NCI-H2107 (cell line): ENCODE data around the gene RAB39B.
"Not testable (repeated sequence)": the region's sequence is repeated elsewhere in the genome, so short reads cannot be mapped to it uniquely, and the experiment has no call there.

Source experiments
- DNase-seq: peaks from one replicate; lab custom pipeline; 2025; lab: John Stamatoyannopoulos, UW

RAB39B gene, protein sequence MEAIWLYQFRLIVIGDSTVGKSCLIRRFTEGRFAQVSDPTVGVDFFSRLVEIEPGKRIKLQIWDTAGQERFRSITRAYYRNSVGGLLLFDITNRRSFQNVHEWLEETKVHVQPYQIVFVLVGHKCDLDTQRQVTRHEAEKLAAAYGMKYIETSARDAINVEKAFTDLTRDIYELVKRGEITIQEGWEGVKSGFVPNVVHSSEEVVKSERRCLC

DNA sequence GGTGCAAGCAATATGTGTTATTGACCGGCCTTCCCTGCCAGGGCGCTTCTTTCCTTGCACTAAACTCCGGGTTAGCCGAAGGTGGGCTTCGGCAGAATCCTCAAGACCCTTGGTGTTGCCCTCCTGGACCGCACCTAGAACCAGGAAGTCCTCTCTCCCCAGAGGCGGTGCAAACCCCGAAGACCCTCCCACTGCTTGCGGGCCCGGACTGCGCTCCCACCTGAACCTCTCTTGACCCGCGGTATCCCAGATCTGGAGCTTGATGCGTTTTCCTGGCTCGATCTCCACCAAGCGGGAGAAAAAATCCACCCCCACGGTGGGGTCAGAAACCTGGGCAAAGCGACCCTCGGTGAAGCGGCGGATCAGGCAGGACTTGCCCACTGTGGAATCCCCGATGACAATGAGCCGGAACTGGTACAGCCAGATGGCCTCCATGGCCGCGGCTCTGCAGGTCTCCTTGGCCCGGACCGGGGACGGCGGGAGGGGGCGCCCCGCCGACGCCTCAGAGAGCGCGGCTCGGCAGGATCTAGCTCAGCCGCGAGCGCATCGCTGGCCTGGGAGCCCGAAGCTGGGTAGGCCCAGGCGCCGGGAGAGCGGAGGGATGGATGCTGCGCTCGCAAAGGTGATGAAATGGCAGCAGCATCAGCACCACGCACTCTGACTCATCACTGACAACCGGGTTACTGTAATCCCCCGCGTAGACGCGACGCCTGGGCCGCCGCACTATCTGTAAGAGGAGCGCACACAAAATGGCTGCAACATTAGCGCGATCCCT lies at the start of gene RAB39B:
RAB39B (minus strand) TSS at position 638 of the 775 bp plus-strand sequence; CDS start at position 435, 203 bp downstream.
- DNase-seq, result peak; percentile 44

DNA sequence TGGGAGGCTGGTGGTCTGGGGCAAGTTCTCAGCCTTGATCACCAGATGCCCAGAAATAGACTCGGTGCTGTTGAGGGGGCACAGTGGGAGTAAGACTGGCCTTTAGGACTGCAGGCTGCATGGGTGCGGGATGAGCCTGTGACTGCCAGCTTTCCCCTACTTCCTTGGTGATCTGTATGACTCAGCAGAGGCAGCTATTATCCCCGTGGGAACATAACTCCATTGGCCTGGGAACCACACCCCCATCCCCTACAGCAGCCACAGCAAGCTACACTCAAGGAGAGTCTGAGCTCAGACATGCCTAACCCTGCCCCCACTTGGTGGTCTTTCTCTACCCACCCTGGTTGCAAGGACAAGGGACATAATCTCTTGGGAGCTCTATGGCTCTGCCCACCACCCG lies 49.5 kb upstream of the RAB39B start:
- DNase-seq, result no peak

DNA sequence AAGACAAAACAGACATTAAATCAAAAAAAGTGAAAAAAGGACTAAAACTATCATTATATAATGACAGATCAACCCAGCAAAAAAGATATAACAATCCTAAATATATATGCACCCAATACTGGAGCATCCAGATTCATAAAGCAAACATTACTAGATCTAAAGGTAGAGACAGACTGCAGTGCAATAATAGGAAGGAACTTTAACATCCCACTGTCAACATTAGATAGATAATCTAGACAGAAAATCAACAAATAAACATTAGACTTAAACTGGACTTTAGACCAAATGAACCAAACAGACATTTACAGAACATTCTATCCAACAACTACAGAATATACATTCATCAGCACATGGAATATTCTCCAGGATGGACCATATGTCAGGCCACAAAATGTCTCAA lies 29.5 kb upstream of the RAB39B start:
- DNase-seq, result no peak

DNA sequence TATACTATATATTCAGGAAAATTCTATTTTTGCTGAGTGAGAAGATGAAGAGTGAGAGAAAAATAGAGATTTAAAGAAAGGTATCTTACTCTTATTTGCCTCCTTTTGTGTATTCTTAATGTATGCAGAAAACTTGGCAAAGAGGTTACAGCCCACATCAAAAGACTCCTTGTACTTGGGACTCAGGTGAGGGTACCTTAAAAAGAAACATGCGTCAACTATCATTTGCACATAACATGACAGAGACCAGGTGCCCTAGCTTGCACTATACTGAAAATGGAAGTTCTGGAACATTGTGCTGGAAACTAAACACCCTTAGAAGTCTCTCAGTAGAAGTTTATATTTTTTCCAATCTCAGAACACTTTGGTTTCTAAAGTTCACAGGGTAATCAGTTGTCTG lies 15.6 kb upstream of the RAB39B start:
- no peak for DNase-seq

DNA sequence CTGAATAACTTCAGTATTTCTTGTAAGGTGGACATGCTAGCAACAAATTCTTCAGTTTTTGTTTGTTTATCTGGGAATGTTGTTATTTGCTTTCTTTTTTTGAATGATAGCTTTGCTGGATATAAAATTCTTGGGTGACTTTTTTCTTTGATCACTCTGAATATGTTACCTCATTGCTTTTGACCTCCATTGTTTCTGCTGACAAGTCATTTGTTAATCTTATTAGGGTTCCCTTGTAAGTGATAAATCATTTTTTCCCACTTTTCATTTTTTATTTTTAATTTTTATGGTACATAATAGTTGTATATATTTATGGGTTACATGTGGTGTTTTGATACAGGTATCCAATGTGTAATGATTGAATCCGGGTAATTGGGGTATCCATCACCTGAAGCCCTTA lies 6.7 kb upstream of the RAB39B start:
- no peak for DNase-seq

DNA sequence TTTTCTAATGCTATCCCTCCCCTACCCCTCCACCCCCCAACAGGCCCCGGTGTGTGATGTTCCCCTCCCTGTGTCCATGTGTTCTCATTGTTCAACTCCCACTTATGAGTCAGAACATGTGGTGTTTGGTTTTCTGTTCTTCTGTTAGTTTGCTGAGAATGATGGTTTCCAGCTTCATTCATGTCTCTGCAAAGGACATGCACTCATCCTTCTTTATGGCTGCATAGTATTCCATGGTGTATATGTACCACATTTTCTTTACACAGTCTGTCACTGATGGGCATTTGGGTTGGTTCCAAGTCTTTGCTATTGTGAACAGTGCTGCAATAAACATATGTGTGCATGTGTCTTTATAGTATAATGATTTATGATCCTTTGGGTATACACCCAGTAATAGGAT lies 3.7 kb upstream of the RAB39B start:
- DNase-seq, result not testable (repeated sequence)

DNA sequence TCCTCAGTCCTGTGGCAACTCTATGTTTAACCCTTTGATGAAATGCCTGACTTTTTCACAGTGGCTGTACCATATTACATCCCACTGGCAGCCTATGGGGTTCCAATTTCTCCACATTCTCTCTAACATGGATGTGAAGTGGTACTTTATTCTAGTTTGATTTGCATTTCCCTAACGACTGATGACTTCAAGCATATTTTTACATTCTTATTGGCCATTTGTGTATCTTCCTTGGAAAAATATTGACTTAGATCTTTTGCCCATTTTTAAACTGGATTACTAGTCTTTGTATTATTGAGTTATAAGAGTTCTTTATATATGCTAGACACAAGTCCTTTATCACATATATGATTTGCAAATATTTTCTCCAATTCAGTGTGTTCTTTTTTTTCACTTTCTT lies 2.1 kb upstream of the RAB39B start:
- DNase-seq, result no peak

DNA sequence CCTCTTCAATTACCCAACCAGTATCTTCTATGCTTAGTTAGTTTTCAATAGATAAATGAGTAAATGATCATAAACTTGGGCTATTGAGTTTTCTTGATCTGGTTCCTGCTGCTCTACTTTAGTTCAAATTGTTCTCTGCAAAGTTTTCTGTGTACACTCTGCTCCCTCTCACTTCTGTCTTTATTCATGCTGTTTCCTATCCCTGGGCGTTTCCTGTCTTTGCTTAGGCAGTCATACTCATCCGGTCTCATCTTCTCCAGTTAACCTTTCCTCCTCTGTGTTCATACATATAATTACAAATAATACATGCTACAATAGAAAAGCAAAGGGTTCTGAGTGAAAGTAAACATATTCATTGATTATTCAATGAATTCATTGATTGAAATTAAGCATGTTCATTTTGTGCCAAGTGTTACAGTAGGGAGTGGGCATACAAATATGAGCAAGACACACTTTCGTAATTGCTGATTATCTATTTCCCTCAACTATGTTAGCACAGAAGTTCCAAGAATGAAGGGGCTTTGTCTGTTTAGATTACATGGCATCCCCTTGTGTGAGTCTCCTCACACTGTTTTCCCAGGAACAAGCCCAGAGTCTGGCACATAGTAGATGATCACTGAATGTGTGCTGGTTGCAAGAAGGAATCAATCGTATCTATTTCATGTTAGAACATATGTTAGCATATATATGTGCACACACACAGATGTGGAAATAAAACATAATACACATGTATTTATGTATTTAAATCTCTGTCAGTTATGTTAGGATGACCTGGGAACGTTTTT lies 1.1 kb downstream of the RAB39B start:
- DNase-seq, result no peak

DNA sequence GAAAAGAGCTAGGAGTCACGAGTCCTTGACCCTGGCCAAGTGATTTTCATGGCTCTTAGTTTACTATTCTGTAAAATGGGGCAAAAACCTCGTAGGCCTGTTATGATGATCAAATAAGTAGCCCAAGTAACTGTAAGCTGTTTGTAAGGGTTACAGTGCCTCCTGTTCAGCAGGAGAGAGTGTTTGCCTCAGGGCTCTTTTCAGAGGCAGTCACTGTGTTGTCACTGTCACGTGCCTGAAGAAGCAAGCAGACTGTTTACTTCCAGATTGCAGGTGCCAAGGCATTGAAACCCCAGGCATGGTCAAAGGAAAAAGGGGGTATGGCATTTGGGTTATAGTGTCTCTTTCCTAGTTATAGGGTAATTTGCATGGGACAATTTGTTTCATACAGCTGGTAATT lies 4.5 kb downstream of the RAB39B start:
- no peak for DNase-seq

DNA sequence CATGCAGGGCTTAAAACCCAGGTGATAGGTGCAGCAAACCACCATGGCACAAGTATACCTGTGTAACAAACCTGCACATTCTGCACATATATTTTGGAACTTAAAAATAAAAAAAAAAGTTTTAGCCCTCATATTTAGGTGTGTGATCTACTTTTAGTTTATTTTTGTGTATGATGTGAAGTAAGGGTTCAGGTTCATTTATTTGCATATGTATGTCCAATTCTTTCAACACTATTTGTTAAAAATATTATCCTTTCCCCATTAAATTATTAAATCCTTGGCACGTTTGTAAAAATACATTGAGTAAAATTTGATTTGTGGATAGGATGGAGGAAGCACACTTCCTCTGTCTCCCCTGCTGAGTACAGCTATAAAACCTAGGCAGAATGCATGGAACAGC lies 12.9 kb downstream of the RAB39B start:
- DNase-seq, result no peak

DNA sequence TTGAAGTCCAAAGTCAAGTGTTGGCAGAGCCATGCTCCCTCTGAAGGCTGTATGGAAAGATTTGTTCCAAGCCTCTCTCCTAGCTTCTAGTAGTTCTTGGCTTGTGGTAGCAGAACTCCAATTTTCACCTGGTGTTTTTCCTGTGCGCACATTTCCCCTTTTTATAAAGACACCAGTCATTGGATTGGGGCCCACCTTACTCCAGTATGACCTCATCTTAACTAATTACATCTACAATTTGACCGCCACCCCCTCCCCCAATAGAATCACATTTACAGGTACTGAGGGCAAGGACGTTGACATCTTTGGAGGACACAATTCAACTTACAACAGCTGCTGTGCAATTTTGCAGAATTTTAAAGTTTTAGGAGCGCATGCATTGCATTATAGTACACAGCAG lies 16.8 kb downstream of the RAB39B start:
- no peak for DNase-seq

DNA sequence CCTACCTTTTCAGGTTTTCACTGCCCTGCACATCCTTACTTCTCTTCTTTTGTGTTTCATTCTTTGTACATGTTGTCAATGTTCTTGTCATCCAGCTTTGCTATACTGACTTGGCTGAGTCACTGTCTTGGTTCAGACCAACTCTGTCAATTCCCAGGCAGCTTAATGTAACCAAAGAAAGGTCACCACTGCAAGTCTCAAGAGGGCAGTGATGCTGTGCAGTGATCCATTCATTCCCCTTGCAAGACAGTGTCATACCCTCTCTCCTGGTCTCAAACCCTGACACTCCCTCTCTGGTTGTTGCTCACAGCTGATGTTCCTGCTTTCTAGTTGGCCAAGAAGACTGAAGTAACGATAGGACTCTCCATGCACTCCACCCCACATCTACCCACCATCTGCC lies 17.5 kb downstream of the RAB39B start:
- DNase-seq, result no peak

DNA sequence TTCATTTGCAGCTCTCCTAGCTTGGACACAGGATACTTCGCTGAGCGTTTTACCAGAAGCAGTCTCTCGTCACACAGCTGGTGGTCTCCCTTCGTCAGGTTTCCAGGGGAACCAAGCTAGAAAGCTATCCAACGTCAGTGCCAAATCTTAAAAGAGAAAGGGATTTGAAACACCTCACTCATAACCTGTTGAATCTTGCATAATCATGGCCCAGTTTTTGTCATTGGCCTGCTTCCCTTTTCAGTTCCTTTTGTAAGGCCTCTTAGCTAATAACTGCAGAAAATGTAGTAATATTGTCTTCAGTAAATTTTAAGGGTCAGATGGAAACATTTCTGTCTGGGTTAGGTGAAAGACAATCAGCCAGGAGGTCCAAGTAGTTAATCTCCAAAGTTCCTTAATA lies 22.0 kb downstream of the RAB39B start:
- DNase-seq, result no peak

DNA sequence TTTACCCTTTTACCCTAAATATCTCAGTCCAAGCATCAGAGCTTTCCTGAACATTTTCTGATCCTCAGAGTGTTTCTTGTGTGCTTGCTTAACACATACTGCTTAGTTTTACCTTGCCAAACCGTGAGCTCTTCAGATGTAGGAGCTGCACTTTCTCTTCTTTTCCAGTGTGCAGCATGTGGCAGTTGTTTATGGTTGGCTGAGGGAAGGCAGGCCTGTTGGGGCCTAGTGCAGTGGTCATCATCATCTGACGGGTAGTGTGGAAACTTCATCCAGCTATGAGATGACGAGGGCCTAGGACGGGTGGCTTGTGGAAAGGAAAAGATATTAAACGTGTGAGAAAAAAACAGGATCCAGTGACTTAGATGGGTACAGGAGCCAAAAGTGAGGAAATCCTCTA lies 26.6 kb downstream of the RAB39B start:
- no peak for DNase-seq

DNA sequence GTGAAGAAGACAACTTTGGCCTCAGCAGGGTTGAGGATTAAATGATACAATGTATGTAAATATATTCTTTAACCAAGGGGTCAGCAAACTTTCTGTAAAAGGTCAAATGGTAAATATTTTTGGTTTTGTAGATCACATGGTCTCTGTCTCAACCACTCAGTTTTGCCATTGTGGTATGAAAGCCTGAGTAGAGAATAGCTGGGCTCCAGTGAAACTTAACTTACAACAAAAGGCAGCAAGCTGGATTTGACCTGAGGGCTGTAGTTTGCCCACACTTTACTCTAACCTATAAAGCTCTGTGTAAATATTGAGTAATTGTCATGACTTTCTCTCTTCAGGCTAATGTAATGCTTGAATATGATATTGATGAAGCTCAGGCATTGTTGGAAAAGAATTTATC lies 28.4 kb downstream of the RAB39B start:
- DNase-seq, result no peak

DNA sequence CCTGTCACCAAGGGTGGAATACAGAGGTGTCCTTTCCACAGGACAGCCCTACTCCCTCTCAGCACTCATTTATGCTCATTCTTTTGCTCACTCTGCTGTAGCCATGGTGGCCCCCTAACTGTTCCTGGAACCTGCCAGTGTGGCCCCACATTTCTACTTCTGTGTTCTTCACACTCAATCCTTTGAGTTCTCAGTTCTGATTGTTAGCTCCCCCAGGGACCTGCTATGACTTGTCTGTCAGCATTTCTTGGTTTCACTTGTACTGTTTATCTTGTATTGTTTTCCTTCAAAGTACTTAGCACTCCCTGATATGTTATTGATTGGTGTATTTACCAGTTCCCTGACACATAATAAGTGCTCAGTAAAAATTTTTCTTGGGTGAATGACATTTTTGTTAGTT lies 33.1 kb downstream of the RAB39B start:
- DNase-seq, result no peak

DNA sequence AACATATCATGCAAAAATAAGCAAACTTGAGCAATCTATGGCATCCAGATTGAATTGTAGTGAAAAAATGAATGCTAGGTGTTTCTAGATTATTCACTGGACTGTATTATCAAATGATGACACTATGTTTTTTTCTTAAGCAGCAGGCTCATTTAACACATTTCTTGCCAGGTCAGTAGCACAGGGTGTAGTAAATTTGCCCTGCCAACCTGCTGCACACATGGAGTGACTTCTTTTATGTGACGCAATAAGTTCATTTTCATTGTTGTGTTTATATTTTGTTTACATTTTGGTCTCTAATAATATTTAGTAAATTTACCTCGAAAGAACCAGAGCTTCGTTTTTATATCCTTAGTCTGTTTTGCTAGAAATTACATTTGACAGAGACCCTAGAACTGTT lies 38.5 kb downstream of the RAB39B start:
- no peak for DNase-seq

DNA sequence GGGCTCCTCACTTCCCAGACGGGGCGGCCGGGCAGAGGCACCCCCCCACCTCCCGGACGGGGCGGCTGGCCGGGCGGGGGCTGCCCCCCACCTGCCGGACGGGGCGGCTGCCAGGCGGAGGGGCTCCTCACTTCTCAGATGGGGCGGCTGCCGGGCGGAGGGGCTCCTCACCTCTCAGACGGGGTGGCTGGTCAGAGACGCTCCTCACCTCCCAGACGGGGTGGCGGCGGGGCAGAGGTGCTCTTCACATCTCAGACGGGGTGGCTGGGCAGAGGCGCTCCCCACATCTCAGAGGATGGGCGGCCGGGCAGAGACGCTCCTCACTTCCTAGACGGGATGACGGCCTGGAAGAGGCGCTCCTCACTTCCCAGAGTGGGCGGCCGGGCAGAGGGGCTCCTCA lies 40.5 kb downstream of the RAB39B start:
- DNase-seq, result not testable (repeated sequence)

DNA sequence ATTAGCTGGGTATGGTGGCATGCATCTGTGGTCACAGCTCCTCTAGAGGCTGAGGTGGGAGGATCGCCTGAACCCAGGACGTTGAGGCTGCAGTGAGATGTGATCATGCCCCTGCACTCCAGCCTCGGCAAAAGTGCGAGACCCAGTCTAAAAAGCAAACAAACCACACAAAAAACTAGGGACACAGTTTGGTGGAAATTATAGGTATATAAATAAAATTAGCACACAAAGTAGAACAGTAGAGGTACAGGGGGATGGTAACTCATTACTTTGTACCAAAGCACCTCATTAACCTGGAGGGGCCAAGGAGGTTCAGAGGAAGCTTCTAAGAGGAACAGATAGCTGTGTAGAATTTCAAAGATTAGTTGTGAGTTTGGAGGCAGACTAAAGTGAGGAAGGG lies 42.9 kb downstream of the RAB39B start:
- no peak for DNase-seq

DNA sequence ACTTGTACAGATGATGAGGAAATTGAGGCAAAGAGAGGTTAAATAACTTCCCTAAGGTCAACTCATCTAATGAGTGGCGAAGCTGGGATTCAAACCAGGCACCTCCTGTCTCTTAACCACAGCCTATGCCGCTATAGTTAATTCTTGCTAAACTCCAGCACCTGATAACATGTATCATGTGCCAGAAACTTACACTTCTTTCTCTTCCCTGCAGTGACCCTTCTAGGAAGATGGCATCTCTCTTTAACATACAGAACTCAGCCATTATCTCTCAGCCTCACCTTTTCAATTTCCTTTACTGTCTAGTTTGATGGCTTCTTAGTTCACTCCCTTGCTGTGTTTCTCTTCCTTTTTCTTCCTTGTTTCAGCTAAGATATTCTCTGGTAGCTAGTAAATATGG lies 45.5 kb downstream of the RAB39B start:
- no peak for DNase-seq

DNA sequence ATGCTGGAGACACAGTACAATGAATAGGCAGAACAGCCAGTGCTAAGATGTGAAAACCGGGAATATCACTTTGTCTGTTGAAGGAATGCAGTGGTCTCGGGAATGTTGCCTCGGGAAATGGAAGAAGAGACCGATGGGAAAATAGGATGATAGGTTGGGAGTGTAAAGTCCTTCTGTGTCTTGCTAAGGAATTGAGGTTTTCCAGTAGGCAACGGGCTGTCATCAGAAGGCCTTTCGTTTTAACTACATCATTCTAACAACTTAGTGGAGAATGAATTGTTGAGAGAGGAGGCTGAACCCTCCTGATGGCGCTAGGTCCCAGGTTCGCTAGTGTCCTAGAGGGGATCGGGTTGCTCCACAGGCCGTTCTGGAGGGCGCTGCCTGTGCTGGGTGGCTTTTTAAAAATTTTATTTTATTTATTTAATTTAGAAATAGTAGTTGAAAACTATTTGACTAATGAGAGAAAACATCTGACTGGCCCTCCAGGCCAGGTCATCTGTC lies 47.3 kb downstream of the RAB39B start:
- DNase-seq, result no peak

DNA sequence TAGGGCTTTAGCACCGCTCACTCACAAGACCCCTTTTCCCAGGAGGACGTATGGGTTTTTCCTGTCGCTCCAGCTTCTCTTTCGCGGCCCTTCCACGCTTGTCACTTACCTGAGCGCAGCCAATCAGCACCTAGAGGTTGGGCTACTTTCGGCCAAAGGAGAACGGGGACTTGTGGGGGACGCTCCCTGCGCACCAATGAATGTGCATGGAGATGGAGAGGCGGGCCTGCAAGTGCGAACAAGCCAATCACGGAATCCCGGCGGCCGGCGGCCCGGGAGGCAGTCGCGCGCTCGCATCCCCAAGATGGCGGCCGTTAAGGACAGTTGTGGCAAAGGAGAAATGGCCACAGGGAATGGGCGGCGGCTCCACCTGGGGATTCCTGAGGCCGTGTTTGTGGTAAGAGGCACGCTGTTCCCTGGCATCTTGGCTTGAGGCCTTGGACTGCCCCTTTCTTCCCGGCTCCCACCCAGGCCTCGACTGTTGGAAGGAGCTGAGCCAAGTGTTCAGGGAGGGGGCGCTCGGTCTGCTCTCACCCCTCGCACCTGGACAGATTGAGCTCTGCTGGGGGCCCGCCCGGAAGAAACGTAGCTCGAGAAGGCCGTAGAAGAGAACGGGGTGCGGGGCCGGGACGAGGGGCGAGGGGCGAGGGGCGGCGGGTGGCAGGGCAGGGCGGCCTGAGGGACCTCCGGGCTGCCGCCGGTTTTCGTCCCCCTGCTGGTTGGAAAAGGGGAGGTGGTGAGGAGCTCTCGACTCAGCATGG lies 47.9 kb downstream of the RAB39B start, which contains the start of gene VBP1:
VBP1 (plus strand) TSS at position 282 of the 761 bp plus-strand sequence; CDS start at position 305, 23 bp downstream.
- DNase-seq, result peak; percentile 90
